ENCODE results near the gene BCL10. TPM values are rescaled to one million over a fixed set of nuclear protein-coding genes. Genes with fewer than 3 reads are reported as not detected.
A peak's percentile ranks its signal among the peaks of the same experiment; 100 is the strongest.

BCL10 gene
- total RNA-seq, 1 donor from 2014 or later = 18.5 TPM

DNA sequence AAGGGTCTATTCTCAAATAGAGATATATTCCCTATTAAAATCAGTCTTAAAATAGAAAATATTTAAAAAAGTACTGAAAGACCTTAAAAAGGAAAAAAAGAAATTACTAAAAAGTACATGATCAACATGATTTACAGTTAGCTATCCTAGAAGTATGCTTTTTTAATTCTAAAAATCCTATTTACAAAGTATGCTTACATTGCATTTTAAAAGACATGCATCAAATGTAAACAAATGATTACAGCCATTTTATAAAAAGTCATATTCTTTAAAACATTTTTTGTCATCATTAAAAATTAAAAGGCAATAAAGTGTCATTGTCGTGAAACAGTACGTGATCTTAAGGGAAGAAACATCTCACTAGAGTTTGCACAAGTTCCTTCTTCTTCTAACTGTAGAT is 9.1 kb downstream of the BCL10 start:
- Mint-ChIP-seq H3K27ac (ENCODE audit: unreplicated experiment) (no peak overlapping the region), H3K4me1 (no peaks in the 10 kb centered on the region), H3K9me3 (no peaks in the 10 kb centered on the region), H3K4me3 (no peak overlapping the region), H3K27me3 (ENCODE audit: low read depth) (no peaks in the 10 kb centered on the region), H3K36me3 (ENCODE audit: low read depth) (peaks cover 9% of the 10 kb centered on the region)
- TF ChIP-seq, protein P1, sequence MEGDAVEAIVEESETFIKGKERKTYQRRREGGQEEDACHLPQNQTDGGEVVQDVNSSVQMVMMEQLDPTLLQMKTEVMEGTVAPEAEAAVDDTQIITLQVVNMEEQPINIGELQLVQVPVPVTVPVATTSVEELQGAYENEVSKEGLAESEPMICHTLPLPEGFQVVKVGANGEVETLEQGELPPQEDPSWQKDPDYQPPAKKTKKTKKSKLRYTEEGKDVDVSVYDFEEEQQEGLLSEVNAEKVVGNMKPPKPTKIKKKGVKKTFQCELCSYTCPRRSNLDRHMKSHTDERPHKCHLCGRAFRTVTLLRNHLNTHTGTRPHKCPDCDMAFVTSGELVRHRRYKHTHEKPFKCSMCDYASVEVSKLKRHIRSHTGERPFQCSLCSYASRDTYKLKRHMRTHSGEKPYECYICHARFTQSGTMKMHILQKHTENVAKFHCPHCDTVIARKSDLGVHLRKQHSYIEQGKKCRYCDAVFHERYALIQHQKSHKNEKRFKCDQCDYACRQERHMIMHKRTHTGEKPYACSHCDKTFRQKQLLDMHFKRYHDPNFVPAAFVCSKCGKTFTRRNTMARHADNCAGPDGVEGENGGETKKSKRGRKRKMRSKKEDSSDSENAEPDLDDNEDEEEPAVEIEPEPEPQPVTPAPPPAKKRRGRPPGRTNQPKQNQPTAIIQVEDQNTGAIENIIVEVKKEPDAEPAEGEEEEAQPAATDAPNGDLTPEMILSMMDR (conservative IDR thresholded peaks at IDR 0.05) = no peak
- DNase-seq (ENCODE audit: low read depth, low spot score) = no peak

DNA sequence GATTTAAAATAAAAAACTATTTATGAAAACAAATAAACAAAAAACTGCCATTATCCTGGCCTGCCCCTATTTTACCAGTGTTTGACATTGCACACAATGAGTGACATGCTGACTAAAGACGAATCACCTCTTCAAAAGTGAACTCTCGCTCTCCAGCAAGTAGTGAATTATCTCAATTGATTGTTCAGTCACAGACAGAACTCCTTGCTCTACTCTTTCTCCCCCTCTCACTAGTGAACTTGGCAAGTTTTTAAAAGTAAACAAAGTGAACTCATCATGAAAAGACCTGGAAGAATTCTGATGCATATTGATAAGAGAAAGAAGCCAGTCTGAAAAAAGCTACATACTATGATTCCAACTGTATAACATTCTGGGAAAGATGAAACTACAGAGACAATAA is 12.3 kb downstream of the BCL10 start:
- Mint-ChIP-seq H3K27ac (ENCODE audit: unreplicated experiment) (no peak overlapping the region), H3K27me3 (ENCODE audit: low read depth) (no peaks in the 10 kb centered on the region), H3K9me3 (peaks cover 5% of the 10 kb centered on the region), H3K36me3 (ENCODE audit: low read depth) (peaks cover 15% of the 10 kb centered on the region), H3K4me3 (no peak overlapping the region), H3K4me1 (peaks cover 9% of the 10 kb centered on the region)
- no peak for DNase-seq (ENCODE audit: low read depth, low spot score)
- TF ChIP-seq, protein P1 (conservative IDR thresholded peaks at IDR 0.05) = no peak

DNA sequence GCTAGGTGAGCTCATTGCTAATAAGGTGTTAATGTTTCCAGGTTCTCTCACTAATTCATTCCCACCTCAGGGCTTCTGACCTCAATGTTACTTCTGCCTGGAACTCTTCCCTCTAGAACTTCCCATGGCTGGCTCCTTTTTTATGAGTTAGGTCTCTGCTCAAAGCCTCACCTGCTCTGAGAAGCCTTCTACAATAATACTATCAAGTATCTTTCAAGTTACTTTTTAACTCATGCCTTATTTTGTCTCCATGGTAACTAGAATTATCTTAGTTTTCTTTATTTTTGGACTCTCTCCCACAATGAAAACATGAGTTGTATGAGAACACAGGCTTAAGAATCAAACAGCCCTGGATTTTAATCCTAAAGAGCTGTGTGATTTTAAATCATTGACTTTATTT is 13.4 kb downstream of the BCL10 start:
- Mint-ChIP-seq H3K4me1 (peaks cover 18% of the 10 kb centered on the region), H3K9me3 (peaks cover 5% of the 10 kb centered on the region), H3K27me3 (ENCODE audit: low read depth) (no peaks in the 10 kb centered on the region), H3K4me3 (no peak overlapping the region), H3K36me3 (ENCODE audit: low read depth) (peaks cover 18% of the 10 kb centered on the region), H3K27ac (ENCODE audit: unreplicated experiment) (no peak overlapping the region)
- TF ChIP-seq, protein P1 (conservative IDR thresholded peaks at IDR 0.05) = no peak
- DNase-seq (ENCODE audit: low read depth, low spot score) = no peak

DNA sequence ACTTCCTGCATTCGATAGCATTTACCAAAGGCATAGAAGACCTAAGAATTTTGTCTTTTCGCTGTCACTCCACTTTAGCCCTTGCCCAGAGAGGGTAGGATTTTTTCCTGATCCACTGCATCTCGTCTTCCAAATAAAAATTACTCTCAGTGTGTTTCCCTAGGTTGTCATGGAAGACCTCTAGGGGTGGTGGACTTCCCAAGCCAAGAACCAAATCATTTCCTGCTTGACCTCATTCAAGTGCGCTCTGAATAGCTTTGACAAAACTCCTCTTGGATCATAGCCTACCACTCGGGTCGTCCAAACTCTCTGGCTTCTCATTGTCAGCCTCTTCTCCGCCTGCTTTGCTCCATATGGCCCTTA is 16.5 kb downstream of the BCL10 start:
- Mint-ChIP-seq H3K4me3 (peak overlapping the region; percentile 99), H3K4me1 (peaks cover 28% of the 10 kb centered on the region), H3K27me3 (ENCODE audit: low read depth) (no peaks in the 10 kb centered on the region), H3K27ac (ENCODE audit: unreplicated experiment) (peak overlapping the region; percentile 2), H3K36me3 (ENCODE audit: low read depth) (peaks cover 26% of the 10 kb centered on the region), H3K9me3 (peaks cover 5% of the 10 kb centered on the region)
- TF ChIP-seq, protein P1 (conservative IDR thresholded peaks at IDR 0.05) = no peak
- DNase-seq (ENCODE audit: low read depth, low spot score) = no peak

DNA sequence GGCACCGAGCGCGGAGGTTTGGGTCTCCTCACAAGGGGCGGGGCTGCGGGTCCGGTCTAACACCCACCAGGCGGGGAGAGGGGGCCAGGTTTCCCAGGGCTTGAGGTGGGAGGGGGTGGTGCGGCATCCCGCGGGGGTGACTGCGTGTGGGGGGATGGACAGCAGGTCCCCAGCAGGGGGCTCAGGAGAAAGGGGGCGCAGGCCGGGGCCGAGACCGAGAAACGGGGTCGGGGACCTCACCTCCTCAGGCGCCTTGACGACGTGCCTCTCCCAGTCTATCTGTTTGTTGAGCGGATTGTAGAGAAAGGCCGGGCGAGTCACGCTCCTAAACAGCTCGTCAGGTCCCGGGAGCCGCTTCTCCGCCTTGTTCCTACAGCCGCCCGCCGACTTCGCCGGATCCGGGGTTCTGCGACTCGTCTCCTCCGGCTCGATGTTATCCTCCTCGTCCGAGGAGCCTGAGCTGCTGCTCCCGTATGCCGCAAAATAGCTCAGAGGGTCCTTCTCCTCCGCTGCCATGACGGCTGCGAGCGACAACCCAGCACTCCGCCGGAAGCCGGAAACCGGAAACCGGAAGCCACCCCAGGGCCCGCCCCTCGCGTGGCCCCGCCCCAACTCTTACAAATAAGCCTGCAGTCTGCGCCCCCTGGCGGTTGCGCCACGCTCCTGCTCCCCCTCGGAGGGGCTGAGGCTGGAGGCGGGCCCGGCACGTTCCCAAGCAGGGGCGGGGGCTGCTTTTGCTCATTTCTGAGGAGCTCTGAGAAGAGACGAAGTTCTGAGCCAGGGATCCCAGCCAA is 17.1 kb downstream of the BCL10 start, which contains the start of gene C1orf52:
Gene C1orf52, minus strand, starts transcription at position 545 of the 794 bp plus-strand sequence. Its CDS starts 29 bp downstream, at position 516.
- Mint-ChIP-seq H3K27me3 (ENCODE audit: low read depth) (no peaks in the 10 kb centered on the region), H3K36me3 (ENCODE audit: low read depth) (peaks cover 24% of the 10 kb centered on the region), H3K4me3 (peak within 1 kb of the TSS; percentile 99), H3K4me1 (peaks cover 31% of the 10 kb centered on the region), H3K27ac (ENCODE audit: unreplicated experiment) (peak within 1 kb of the TSS; percentile 91), H3K9me3 (peaks cover 5% of the 10 kb centered on the region)
- TF ChIP-seq, protein P1 (conservative IDR thresholded peaks at IDR 0.05) = peak; percentile 98
- DNase-seq (ENCODE audit: low read depth, low spot score) = peak; percentile 100
